ENCODE results near the gene RELB. TPM values are rescaled to one million over a fixed set of nuclear protein-coding genes. Genes with fewer than 3 reads are reported as not detected.

The RELB gene
- total and polyA plus RNA-seq, 2 donors (not counting 3 experiments of a cell fraction or from before 2014, with no cell fraction given), result 13.2 to 14.4 TPM

GRCh38 chr19:44990966-44991365, 10.3 kb upstream of the RELB start:
- no peaks in the 10 kb centered on the region for H3K27me3 ChIP-seq (ENCODE audit: control insufficient read depth in 2 of 2, insufficient read depth in 2 of 2, low read length in 2 of 2)
- ChIA-PET CTCF (interaction anchor here (3.4 kb wide), 1 partner anchor 68 kb away, joined by 31 read pairs; no protein-coding TSS in a partner anchor), POLR2A (no interaction called here)
- no peak overlapping the region for H3K27ac ChIP-seq (ENCODE audit: insufficient read depth, low read depth, low read length)
- DNase-seq (ENCODE audit: low read depth, low spot score) (no peak), FAIRE-seq (no peak)
- TF ChIP-seq JUN (IDR thresholded peaks at IDR 0.05; ENCODE audit: borderline replicate concordance, insufficient read depth, insufficient read length, low read depth) (no peak), FOS (IDR thresholded peaks at IDR 0.05; ENCODE audit: borderline replicate concordance, insufficient read depth, low read length) (no peak), GATA2 (IDR thresholded peaks at IDR 0.05; ENCODE audit: insufficient read depth, insufficient read length, low read depth, low read length) (no peak), EZH2 (IDR thresholded peaks at IDR 0.05; ENCODE audit: borderline replicate concordance, low read depth, low read length, severe bottlenecking) (no peak), MAX (IDR thresholded peaks at IDR 0.05; ENCODE audit: insufficient read depth, insufficient read length) (no peak), MYC (IDR thresholded peaks at IDR 0.05; ENCODE audit: low read depth, low read length) (no peak)
- H3K4me3 ChIP-seq (replicated peaks in 1 of 3; ENCODE audit: insufficient read depth in 1 of 3, low read depth in 1 of 3, low read length in 3 of 3), result no peak overlapping the region
- dilution Hi-C loops (cut with MboI; ENCODE audit: extremely low pct_ligation_motif_present, low sequenced_read_pairs), result no loop called here
- no peaks in the 10 kb centered on the region for H3K4me1 ChIP-seq (ENCODE audit: control insufficient read depth, extremely low read depth, insufficient read depth, low read length)
- H3K9me3 ChIP-seq (replicated peaks; ENCODE audit: control insufficient read depth, insufficient read depth, low read length), result no peaks in the 10 kb centered on the region
- peaks cover 0 to 45% of the 10 kb centered on the region in 2 experiments for H3K36me3 ChIP-seq (ENCODE audit: control insufficient read depth in 2 of 2, extremely low read depth in 1 of 2, insufficient read depth in 2 of 2, low read length in 2 of 2)
- intact Hi-C loops (cut with micrococcal nuclease), result no loop called here
- H4K20me1 ChIP-seq (replicated peaks; ENCODE audit: control insufficient read depth, extremely low read depth, insufficient read depth, low read length), result no peaks in the 10 kb centered on the region
- no peaks in the 10 kb centered on the region for H3K79me2 ChIP-seq (ENCODE audit: control insufficient read depth, insufficient read depth, low read length)
- no peak overlapping the region for H3K4me2 ChIP-seq (ENCODE audit: insufficient read depth, low read length)
- BruUV-seq (replicated peaks), result no TSS peak
- H2AFZ ChIP-seq (ENCODE audit: low read depth, low read length), result no peak overlapping the region
- no peaks in the 10 kb centered on the region for H3K9me1 ChIP-seq (replicated peaks; ENCODE audit: control insufficient read depth, extremely low read depth, insufficient read depth, low read length)
- H3K9ac ChIP-seq (replicated peaks; ENCODE audit: extremely low read depth, insufficient read depth, low read length), result no peak overlapping the region

GRCh38 chr19:44992336-44993163, 8.7 kb upstream of the RELB start:
- Histone ChIP-seq H3K9ac (replicated peaks; ENCODE audit: extremely low read depth, insufficient read depth, low read length) (no peak overlapping the region), H4K20me1 (replicated peaks; ENCODE audit: control insufficient read depth, extremely low read depth, insufficient read depth, low read length) (no peaks in the 10 kb centered on the region), H3K4me2 (ENCODE audit: insufficient read depth, low read length) (no peak overlapping the region), H3K79me2 (ENCODE audit: control insufficient read depth, insufficient read depth, low read length) (no peaks in the 10 kb centered on the region), H3K9me1 (replicated peaks; ENCODE audit: control insufficient read depth, extremely low read depth, insufficient read depth, low read length) (no peaks in the 10 kb centered on the region), H3K9me3 (replicated peaks; ENCODE audit: control insufficient read depth, insufficient read depth, low read length) (no peaks in the 10 kb centered on the region), H2AFZ (ENCODE audit: low read depth, low read length) (no peak overlapping the region), H3K27ac (ENCODE audit: insufficient read depth, low read depth, low read length) (no peak overlapping the region), H3K27me3 (ENCODE audit: control insufficient read depth in 2 of 2, insufficient read depth in 2 of 2, low read length in 2 of 2) (no peaks in the 10 kb centered on the region), H3K4me1 (ENCODE audit: control insufficient read depth, extremely low read depth, insufficient read depth, low read length) (no peaks in the 10 kb centered on the region), H3K4me3 (replicated peaks in 1 of 3; ENCODE audit: insufficient read depth in 1 of 3, low read depth in 1 of 3, low read length in 3 of 3) (no peak overlapping the region), H3K36me3 (ENCODE audit: control insufficient read depth in 2 of 2, extremely low read depth in 1 of 2, insufficient read depth in 2 of 2, low read length in 2 of 2) (peaks cover 0 to 36% of the 10 kb centered on the region in 2 experiments)
- dilution Hi-C loops (cut with MboI; ENCODE audit: extremely low pct_ligation_motif_present, low sequenced_read_pairs) (no loop called here), intact Hi-C loops (cut with micrococcal nuclease) (no loop called here)
- ChIA-PET CTCF (interaction anchor here (0.5 kb wide), 1 partner anchor 48 kb away, joined by 3 read pairs; no protein-coding TSS in a partner anchor), POLR2A (no interaction called here)
- FAIRE-seq (no peak), DNase-seq (ENCODE audit: low read depth, low spot score) (no peak)
- BruUV-seq (replicated peaks), result TSS peak; percentile 44
- TF ChIP-seq POLR2AphosphoS5 (IDR thresholded peaks at IDR 0.05; ENCODE audit: insufficient read depth, low read depth, low read length), result no peak
- TF ChIP-seq GATA2 (IDR thresholded peaks at IDR 0.05; ENCODE audit: insufficient read depth, insufficient read length, low read depth, low read length), result no peak
- no peak for TF ChIP-seq FOS (IDR thresholded peaks at IDR 0.05; ENCODE audit: borderline replicate concordance, insufficient read depth, low read length)
- no peak for TF ChIP-seq MYC (IDR thresholded peaks at IDR 0.05; ENCODE audit: low read depth, low read length)
- TF ChIP-seq POLR2A (IDR thresholded peaks at IDR 0.05; ENCODE audit: low read depth, low read length), result no peak
- no peak for TF ChIP-seq JUN (IDR thresholded peaks at IDR 0.05; ENCODE audit: borderline replicate concordance, insufficient read depth, insufficient read length, low read depth)
- no peak for TF ChIP-seq CTCF (IDR thresholded peaks at IDR 0.05; ENCODE audit: extremely low read depth in 1 of 2, insufficient read depth in 1 of 2, low read depth in 1 of 2, low read length in 2 of 2)
